K562 (cell line): ENCODE data around the gene TLCD1. TPM values are rescaled to one million over a fixed set of nuclear protein-coding genes. Genes with fewer than 3 reads are reported as not detected.

Experiments used
- ATAC-seq: fragments of 200-7000 bp; cut with Tn5 transposase; 3 replicates; pipeline ENCODE4 v1.9.1; 2020; ENCODE audit warnings: moderate library complexity
- BruUV-seq: library from RNA; stranded (reverse); fragments of 400-500 nt; replicated peaks from 2 replicates; lab custom pipeline; 2021; lab: Mats Ljungman, UMichigan
- CTCF ChIA-PET: fragments of 300-600 bp; formaldehyde crosslinking; extraction: SDS; loops from one replicate; lab custom pipeline; 2021; ENCODE audit warnings: low intra/inter-chr PET ratio; lab: Yijun Ruan, JAX
- POLR2A ChIA-PET: fragments of 300-600, 350-650 bp; sonication (Branson Sonifier 250); formaldehyde crosslinking; extraction: SDS; loops from one replicate; lab custom pipeline; 2021; ENCODE audit warnings: antibody characterized with exemption, inconsistent platforms; lab: Yijun Ruan, JAX
- DNase-seq, 4 experiments: peaks; one replicate each; pipeline versions ENCODE4 v3.0.0 to v3.0.0-alpha.2; 2011 to 2018; ENCODE audit warnings: low spot score in 3 of 4, mixed read lengths in 3 of 4; ENCODE audit errors: extremely low read depth in 1 of 4
- FAIRE-seq: peaks from 2 replicates; lab custom pipeline; 2011; peaks lifted over from hg19 to GRCh38; lab: Jason Lieb, UNC
- H2AFZ ChIP-seq: 2 replicates; pipeline ENCODE4 v1.6.0; 2011; ENCODE audit warnings: low read depth, low read length, control low read depth, inconsistent platforms
- H3K27ac ChIP-seq: fragments of 200-600 bp; 3 replicates; pipeline ENCODE4 v1.8.0; 2011; ENCODE audit warnings: low read depth, mild to moderate bottlenecking, control low read depth, inconsistent platforms, low read length, moderate library complexity, mixed read lengths; ENCODE audit errors: extremely low read depth
- H3K27me3 ChIP-seq, 2 experiments: fragments of 300-600 bp in 1 of 2; 2 replicates in 1 of 2; 3 replicates in 1 of 2; pipeline versions ENCODE4 v1.6.0 to v1.8.0; 2011; ENCODE audit warnings: inconsistent platforms in 2 of 2, low read length in 2 of 2, mild to moderate bottlenecking in 1 of 2, mixed read lengths in 1 of 2, moderate library complexity in 1 of 2; ENCODE audit not compliant: control insufficient read depth in 2 of 2, insufficient read depth in 2 of 2
- H3K36me3 ChIP-seq: fragments of 300-600 bp; 3 replicates; pipeline ENCODE4 v1.8.0; 2011; ENCODE audit warnings: mild to moderate bottlenecking, low read length, inconsistent platforms; ENCODE audit not compliant: control insufficient read depth, insufficient read depth
- H3K4me1 ChIP-seq, 2 experiments: fragments of 200-600 bp in 1 of 2; replicated peaks in 1 of 2; 2 replicates in 1 of 2; 3 replicates in 1 of 2; pipeline versions ENCODE4 v1.5.1 to v1.8.0; 2011; ENCODE audit warnings: inconsistent platforms in 2 of 2, low read length in 2 of 2, mild to moderate bottlenecking in 1 of 2, mixed read lengths in 1 of 2, moderate library complexity in 1 of 2; ENCODE audit not compliant: control insufficient read depth in 2 of 2, insufficient read depth in 2 of 2
- H3K4me2 ChIP-seq: 2 replicates; pipeline ENCODE4 v1.6.1; 2011; ENCODE audit warnings: low read length, control low read depth, inconsistent platforms, mixed read lengths; ENCODE audit not compliant: insufficient read depth
- H3K4me3 ChIP-seq: fragments of 200-600 bp; sonication (generic), shearing (Covaris generic); 2 replicates; pipeline ENCODE4 v1.5.1; 2016; ENCODE audit warnings: control low read depth, inconsistent platforms
- H3K79me2 ChIP-seq: fragments of 200-600 bp; 3 replicates; pipeline ENCODE4 v1.8.0; 2011; ENCODE audit warnings: low read length, inconsistent platforms; ENCODE audit not compliant: control insufficient read depth, insufficient read depth
- H3K9ac ChIP-seq, 2 experiments: 2 replicates each; pipeline versions ENCODE4 v1.6.0 to v1.6.1; 2011; ENCODE audit warnings: low read depth in 2 of 2, low read length in 2 of 2, control low read depth in 1 of 2, inconsistent platforms in 1 of 2, mild to moderate bottlenecking in 1 of 2, mixed read lengths in 1 of 2; ENCODE audit not compliant: insufficient read depth in 1 of 2
- H3K9me1 ChIP-seq: one replicate; pipeline ENCODE4 v1.6.0; 2011; ENCODE audit warnings: inconsistent platforms, mild to moderate bottlenecking, low read length, moderate library complexity; ENCODE audit not compliant: control insufficient read depth, insufficient read depth
- H3K9me3 ChIP-seq: replicated peaks from 2 replicates; pipeline ENCODE4 v1.5.1; 2011; ENCODE audit warnings: low read depth, low read length, inconsistent platforms; ENCODE audit not compliant: control insufficient read depth, insufficient read depth
- H4K20me1 ChIP-seq: replicated peaks from 2 replicates; pipeline ENCODE4 v1.6.1; 2011; ENCODE audit warnings: low read length, inconsistent platforms, mixed read lengths; ENCODE audit not compliant: control insufficient read depth, insufficient read depth
- NFIC ChIP-seq: fragments of 450-650 bp; IDR thresholded peaks from 2 replicates; pipeline ENCODE4 v1.6.1; 2017; ENCODE audit warnings: mild to moderate bottlenecking, inconsistent platforms
- SMARCB1 ChIP-seq: IDR thresholded peaks from 2 replicates; pipeline ENCODE4 v1.6.1; 2011; ENCODE audit warnings: improper control_type of control experiment, low read depth; ENCODE audit not compliant: insufficient read length
- XRCC3 ChIP-seq: fragments of 450-650 bp; IDR thresholded peaks from 2 replicates; pipeline ENCODE4 v1.6.1; 2017; ENCODE audit warnings: mild to moderate bottlenecking, moderate library complexity
- ZFX ChIP-seq: sonication (generic); formaldehyde crosslinking; IDR thresholded peaks from 2 replicates; pipeline ENCODE4 v1.8.0; 2022; ENCODE audit warnings: mild to moderate bottlenecking, missing genetic modification reagents, moderate library complexity
- WGBS: fragments of 100-300 bp; shearing (Covaris generic); methylation state at CpG from one replicate; pipeline ENCODE4 v1.1.6; 2016; ENCODE audit warnings: low coverage, mixed read lengths; ENCODE audit not compliant: insufficient coverage; ENCODE audit errors: missing lambda C conversion rate; 5-methylcytosine and 5-hydroxymethylcytosine counted together
- in situ Hi-C: fragments of 300-500 bp; cut with MboI; formaldehyde crosslinking; loops from 4 replicates; pipeline ENCODE4 v1.15.0; 2018; ENCODE audit warnings: inconsistent platforms, mixed read lengths
- intact Hi-C: fragments of 100-400 bp; cut with micrococcal nuclease; formaldehyde crosslinking; loops from 2 replicates; pipeline ENCODE4 v1.14.2; 2022
- polyA plus RNA-seq, 8 experiments: library from polyadenylated mRNA; depleted of rRNA in 4 of 8; stranded (reverse) in 5 of 8; unstranded in 3 of 8; fragments of >200 nt; fragmentation: Nextera tagmentation in 2 of 8; fragmentation: Illumina TruSeq in 1 of 8; extraction: Ambion mirVana in 2 of 8; extraction: Trizol in 1 of 8; gene quantifications; 2 replicates each; pipeline versions ENCODE4 v1.2.1 to v1.2.3, GENCODE V29; 2011 to 2014; ENCODE audit warnings: inconsistent platforms in 1 of 8, missing spikeins in 1 of 8
- total RNA-seq, 7 experiments: library from RNA; depleted of rRNA in 6 of 7; stranded (reverse); fragments of >200 nt in 6 of 7; fragmentation: Illumina TruSeq in 2 of 7; extraction: Trizol in 2 of 7; gene quantifications; 2 replicates each; pipeline versions ENCODE4 v1.2.1 to v1.2.3, GENCODE V29; 2011 to 2021; ENCODE audit warnings: low replicate concordance in 1 of 7
- TF ChIP-seq, protein P1 (sequence below): fragments of 250-450 bp; sonication (Bioruptor Pico); IDR thresholded peaks from 2 replicates; pipeline ENCODE4 v1.4.0; 2020

TLCD1 gene
- total and polyA plus RNA-seq, 9 of the 15 experiments (the other 6 are each of a cell fraction or from before 2014, with no cell fraction given): 6.8 to 37.7 (median 21.7) TPM

DNA sequence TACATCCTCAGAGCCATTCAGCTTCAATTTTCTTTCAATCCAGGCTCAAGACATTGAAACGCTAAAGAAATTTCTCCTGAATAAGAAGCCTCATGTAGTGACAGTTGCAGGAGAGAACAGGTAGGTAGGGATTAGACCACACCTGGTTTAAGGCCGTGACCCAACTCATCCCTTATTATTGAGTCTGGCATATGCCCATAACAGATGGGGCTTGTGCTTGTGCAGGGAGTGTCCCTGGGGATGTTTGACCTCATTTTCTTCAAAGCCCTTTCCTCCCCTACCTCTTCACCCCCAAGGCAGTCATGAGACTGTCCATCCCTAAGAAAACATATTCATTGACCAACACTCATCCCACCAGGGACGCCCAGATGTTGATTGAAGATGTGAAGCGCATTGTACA is 39.7 kb downstream of the TLCD1 start:
- 88% methylated on average over 4 of the region's 4 CpGs for WGBS
- intact Hi-C loops (no loop called here), in situ Hi-C loops (no loop called here)
- Histone ChIP-seq H3K9me1 (no peaks in the 10 kb centered on the region), H3K9me3 (no peaks in the 10 kb centered on the region), H3K4me1 (no peaks in the 10 kb centered on the region), H3K27me3 (no peaks in the 10 kb centered on the region), H3K27ac (no peak overlapping the region), H3K4me2 (no peak overlapping the region), H3K36me3 (peaks cover 97% of the 10 kb centered on the region), H2AFZ (no peak overlapping the region), H3K79me2 (no peaks in the 10 kb centered on the region), H3K9ac (no peak overlapping the region), H4K20me1 (no peaks in the 10 kb centered on the region), H3K4me3 (no peak overlapping the region)
- ATAC-seq (no peak), FAIRE-seq (no peak), DNase-seq (no peak)
- TF ChIP-seq XRCC3 (no peak), NFIC (peak; percentile 36), SMARCB1 (no peak)
- ChIA-PET CTCF (no interaction called here), POLR2A (interaction anchor here (0.7 to 1.2 kb wide), 5 partner anchors 15 to 59 kb away, joined by 3 read pairs; partner anchors contain the start of gene RPL23A)
- no TSS peak for BruUV-seq

DNA sequence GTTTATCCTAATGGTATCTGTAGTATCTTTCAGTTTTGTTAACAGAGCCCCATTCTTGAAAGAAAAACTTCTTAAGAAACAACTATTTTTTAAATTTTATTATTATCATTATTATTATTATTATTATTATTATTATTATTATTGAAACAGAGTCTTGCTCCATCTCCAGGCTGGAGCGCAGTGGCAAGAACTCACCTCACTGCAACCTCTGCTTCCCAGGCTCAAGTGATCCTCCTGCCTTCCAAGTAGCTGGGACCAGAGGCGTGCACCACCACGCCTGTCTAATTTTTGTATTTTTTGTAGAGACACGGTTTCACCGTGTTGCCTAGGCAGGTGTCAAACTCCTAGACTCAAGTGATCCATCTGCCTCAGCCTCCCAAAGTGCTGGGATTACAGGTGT is 40.7 kb downstream of the TLCD1 start:
- no peak overlapping the region for H2AFZ ChIP-seq
- DNase-seq: no peak
- H3K27ac ChIP-seq: no peak overlapping the region
- no peak overlapping the region for H3K4me2 ChIP-seq
- CTCF ChIA-PET: interaction anchor here (0.6 kb wide), 2 partner anchors 14 to 427 kb away, joined by 3 to 4 read pairs; no protein-coding TSS in a partner anchor
- no peaks in the 10 kb centered on the region for H3K9me3 ChIP-seq
- POLR2A ChIA-PET: interaction anchor here (0.6 to 0.9 kb wide), 2 partner anchors 9 to 58 kb away, joined by 3 read pairs; no protein-coding TSS in a partner anchor
- TF ChIP-seq ZFX (CRISPR knock-in tag): no peak
- TF ChIP-seq, protein P1, sequence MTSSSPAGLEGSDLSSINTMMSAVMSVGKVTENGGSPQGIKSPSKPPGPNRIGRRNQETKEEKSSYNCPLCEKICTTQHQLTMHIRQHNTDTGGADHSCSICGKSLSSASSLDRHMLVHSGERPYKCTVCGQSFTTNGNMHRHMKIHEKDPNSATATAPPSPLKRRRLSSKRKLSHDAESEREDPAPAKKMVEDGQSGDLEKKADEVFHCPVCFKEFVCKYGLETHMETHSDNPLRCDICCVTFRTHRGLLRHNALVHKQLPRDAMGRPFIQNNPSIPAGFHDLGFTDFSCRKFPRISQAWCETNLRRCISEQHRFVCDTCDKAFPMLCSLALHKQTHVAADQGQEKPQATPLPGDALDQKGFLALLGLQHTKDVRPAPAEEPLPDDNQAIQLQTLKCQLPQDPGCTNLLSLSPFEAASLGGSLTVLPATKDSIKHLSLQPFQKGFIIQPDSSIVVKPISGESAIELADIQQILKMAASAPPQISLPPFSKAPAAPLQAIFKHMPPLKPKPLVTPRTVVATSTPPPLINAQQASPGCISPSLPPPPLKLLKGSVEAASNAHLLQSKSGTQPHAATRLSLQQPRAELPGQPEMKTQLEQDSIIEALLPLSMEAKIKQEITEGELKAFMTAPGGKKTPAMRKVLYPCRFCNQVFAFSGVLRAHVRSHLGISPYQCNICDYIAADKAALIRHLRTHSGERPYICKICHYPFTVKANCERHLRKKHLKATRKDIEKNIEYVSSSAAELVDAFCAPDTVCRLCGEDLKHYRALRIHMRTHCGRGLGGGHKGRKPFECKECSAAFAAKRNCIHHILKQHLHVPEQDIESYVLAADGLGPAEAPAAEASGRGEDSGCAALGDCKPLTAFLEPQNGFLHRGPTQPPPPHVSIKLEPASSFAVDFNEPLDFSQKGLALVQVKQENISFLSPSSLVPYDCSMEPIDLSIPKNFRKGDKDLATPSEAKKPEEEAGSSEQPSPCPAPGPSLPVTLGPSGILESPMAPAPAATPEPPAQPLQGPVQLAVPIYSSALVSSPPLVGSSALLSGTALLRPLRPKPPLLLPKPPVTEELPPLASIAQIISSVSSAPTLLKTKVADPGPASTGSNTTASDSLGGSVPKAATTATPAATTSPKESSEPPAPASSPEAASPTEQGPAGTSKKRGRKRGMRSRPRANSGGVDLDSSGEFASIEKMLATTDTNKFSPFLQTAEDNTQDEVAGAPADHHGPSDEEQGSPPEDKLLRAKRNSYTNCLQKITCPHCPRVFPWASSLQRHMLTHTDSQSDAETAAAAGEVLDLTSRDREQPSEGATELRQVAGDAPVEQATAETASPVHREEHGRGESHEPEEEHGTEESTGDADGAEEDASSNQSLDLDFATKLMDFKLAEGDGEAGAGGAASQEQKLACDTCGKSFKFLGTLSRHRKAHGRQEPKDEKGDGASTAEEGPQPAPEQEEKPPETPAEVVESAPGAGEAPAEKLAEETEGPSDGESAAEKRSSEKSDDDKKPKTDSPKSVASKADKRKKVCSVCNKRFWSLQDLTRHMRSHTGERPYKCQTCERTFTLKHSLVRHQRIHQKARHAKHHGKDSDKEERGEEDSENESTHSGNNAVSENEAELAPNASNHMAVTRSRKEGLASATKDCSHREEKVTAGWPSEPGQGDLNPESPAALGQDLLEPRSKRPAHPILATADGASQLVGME (CRISPR knock-in tag): no peak
- H4K20me1 ChIP-seq: no peaks in the 10 kb centered on the region
- intact Hi-C loops (no loop called here), in situ Hi-C loops (no loop called here)
- WGBS: 92% methylated on average over 5 of the region's 5 CpGs
- H3K4me3 ChIP-seq: no peak overlapping the region
- no peak for FAIRE-seq
- BruUV-seq: no TSS peak
- H3K27me3 ChIP-seq: no peaks in the 10 kb centered on the region
- H3K4me1 ChIP-seq: no peaks in the 10 kb centered on the region
- no peak overlapping the region for H3K9ac ChIP-seq
- no peaks in the 10 kb centered on the region for H3K79me2 ChIP-seq
- no peaks in the 10 kb centered on the region for H3K9me1 ChIP-seq
- ATAC-seq: no peak
- peaks cover 97% of the 10 kb centered on the region for H3K36me3 ChIP-seq
